ENCODE results near the gene PTPRE.

DNA sequence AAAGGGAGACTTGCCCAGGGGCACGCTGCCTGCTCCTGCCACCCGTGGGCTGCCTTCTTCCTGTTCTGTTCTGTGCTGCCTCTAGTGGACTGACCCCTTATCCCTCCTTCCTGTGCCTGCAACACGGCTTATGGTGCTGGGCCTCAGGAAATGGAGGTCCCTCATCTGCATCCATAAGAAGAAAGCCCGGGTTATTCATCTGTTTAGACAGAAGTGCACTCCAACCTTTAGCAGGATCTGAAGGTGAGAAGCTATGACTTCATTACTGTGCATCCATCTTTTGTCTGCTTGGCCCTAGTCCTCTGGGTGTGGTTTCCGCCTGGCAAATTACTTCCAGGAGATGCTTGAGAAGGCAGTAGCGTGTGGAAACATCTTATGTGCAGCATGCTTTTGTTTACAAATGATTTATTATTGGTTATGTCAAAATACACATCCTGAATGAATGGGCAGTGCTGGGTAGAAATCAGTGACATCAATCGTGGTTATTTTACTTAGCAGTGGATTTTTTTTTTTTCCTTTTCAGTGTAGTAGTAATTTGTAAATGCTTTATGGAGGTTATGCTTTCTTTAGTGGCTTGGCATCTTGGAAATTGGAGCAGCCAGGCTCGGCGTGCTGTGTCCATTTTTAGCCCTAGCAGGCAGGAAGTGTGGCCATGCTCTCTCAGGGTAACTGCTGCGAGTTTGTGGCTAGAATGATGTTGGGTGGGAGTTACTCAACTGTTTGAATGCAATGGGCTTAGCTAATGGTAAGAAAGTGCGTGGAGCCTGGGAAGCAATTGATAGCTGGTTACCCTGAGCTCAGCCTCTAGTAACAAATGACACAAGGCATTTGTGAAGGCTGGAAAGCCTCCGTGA, 12.7 kb downstream of the PTPRE start:
- TF ChIP-seq GATA2 (IDR thresholded peaks at IDR 0.05; ENCODE audit: low read depth, low read length): no peak
- no peak for TF ChIP-seq GATA3 (IDR thresholded peaks at IDR 0.05; ENCODE audit: low read depth, low read length)

Data from SH-SY5Y (cell line).